ENCODE results near the gene EIF4H. TPM values are rescaled to one million over a fixed set of nuclear protein-coding genes. Genes with fewer than 3 reads are reported as not detected.
"Not testable (repeated sequence)": the region's sequence is repeated elsewhere in the genome, so short reads cannot be mapped to it uniquely, and the experiment has no call there.

EIF4H gene
- total RNA-seq, 1 experiment from 2014 or later: 453 TPM

- ChIA-PET POLR2A (ENCODE audit: low non-redundant PET) (interaction anchor here (0.6 kb wide), 1 partner anchor 191 kb away, joined by 4 read pairs; no protein-coding TSS in a partner anchor), CTCF (interaction anchor here (3.2 kb wide), 1 partner anchor 194 kb away, joined by 50 read pairs; no protein-coding TSS in a partner anchor)
- intact Hi-C loops (cut with micrococcal nuclease; ENCODE audit: unreplicated experiment): loop anchor here (10.0 kb wide), 1 partner anchor 343 kb away; the partner anchor contains the start of gene TMEM270
- no peaks in the 10 kb centered on the region for H3K4me1 ChIP-seq (ENCODE audit: insufficient read depth, low read length, poor library complexity, severe bottlenecking)
- no peak for TF ChIP-seq EZH2 (IDR thresholded peaks at IDR 0.05; ENCODE audit: borderline replicate concordance, low read depth, low read length, poor library complexity, severe bottlenecking)
- TF ChIP-seq CTCF (conservative IDR thresholded peaks at IDR 0.05; ENCODE audit: low read depth, low read length): no peak
- no peak overlapping the region for H3K27ac ChIP-seq (ENCODE audit: low read depth, low read length, poor library complexity, severe bottlenecking)
- H3K9me3 ChIP-seq (ENCODE audit: low read depth, low read length, poor library complexity, severe bottlenecking): no peaks in the 10 kb centered on the region
- no TSS peak for BruUV-seq (replicated peaks)
- H3K36me3 ChIP-seq (ENCODE audit: insufficient read depth, low read length, poor library complexity, severe bottlenecking): no peaks in the 10 kb centered on the region
- DNase-seq (ENCODE audit: low spot score): no peak
- H3K27me3 ChIP-seq (replicated peaks; ENCODE audit: insufficient read depth, low read depth, low read length, poor library complexity): no peaks in the 10 kb centered on the region
- H3K4me3 ChIP-seq (ENCODE audit: low read depth, low read length, poor library complexity, severe bottlenecking): no peak overlapping the region
Observed at GRCh38 chr7:74207586-74207985, 33.4 kb downstream of the EIF4H start.

GRCh38 chr7:74208241-74208640, 34.1 kb downstream of the EIF4H start:
- H3K27ac ChIP-seq (ENCODE audit: low read depth, low read length, poor library complexity, severe bottlenecking); BruUV-seq (replicated peaks); H3K9me3 ChIP-seq (ENCODE audit: low read depth, low read length, poor library complexity, severe bottlenecking); H3K4me3 ChIP-seq (ENCODE audit: low read depth, low read length, poor library complexity, severe bottlenecking); POLR2A ChIA-PET (ENCODE audit: low non-redundant PET); H3K4me1 ChIP-seq (ENCODE audit: insufficient read depth, low read length, poor library complexity, severe bottlenecking); H3K36me3 ChIP-seq (ENCODE audit: insufficient read depth, low read length, poor library complexity, severe bottlenecking); H3K27me3 ChIP-seq (replicated peaks; ENCODE audit: insufficient read depth, low read depth, low read length, poor library complexity); DNase-seq (ENCODE audit: low spot score): not testable (repeated sequence)
- CTCF ChIA-PET: interaction anchor here (0.6 kb wide), 1 partner anchor 192 kb away, joined by 3 read pairs; no protein-coding TSS in a partner anchor
- intact Hi-C loops (cut with micrococcal nuclease; ENCODE audit: unreplicated experiment): loop anchor here (10.0 kb wide), 1 partner anchor 343 kb away; the partner anchor contains the start of gene TMEM270

GRCh38 chr7:74212661-74213060, 38.5 kb downstream of the EIF4H start:
- Histone ChIP-seq H3K4me1 (ENCODE audit: insufficient read depth, low read length, poor library complexity, severe bottlenecking) (no peaks in the 10 kb centered on the region), H3K27me3 (replicated peaks; ENCODE audit: insufficient read depth, low read depth, low read length, poor library complexity) (no peaks in the 10 kb centered on the region), H3K27ac (ENCODE audit: low read depth, low read length, poor library complexity, severe bottlenecking) (no peak overlapping the region), H3K4me3 (ENCODE audit: low read depth, low read length, poor library complexity, severe bottlenecking) (no peak overlapping the region), H3K36me3 (ENCODE audit: insufficient read depth, low read length, poor library complexity, severe bottlenecking) (no peaks in the 10 kb centered on the region), H3K9me3 (ENCODE audit: low read depth, low read length, poor library complexity, severe bottlenecking) (no peaks in the 10 kb centered on the region)
- intact Hi-C loops (cut with micrococcal nuclease; ENCODE audit: unreplicated experiment): no loop called here
- TF ChIP-seq EZH2 (IDR thresholded peaks at IDR 0.05; ENCODE audit: borderline replicate concordance, low read depth, low read length, poor library complexity, severe bottlenecking) (no peak), CTCF (conservative IDR thresholded peaks at IDR 0.05; ENCODE audit: low read depth, low read length) (no peak)
- BruUV-seq (replicated peaks): no TSS peak
- DNase-seq (ENCODE audit: low spot score): no peak
- CTCF ChIA-PET: interaction anchor here (0.6 to 0.7 kb wide), 2 partner anchors 12 to 41 kb away, joined by 4 read pairs; no protein-coding TSS in a partner anchor
- POLR2A ChIA-PET (ENCODE audit: low non-redundant PET): no interaction called here

All from A673 (cell line).